ENCODE measurements around the gene INSRR. TPM values are rescaled to one million over a fixed set of nuclear protein-coding genes. Genes with fewer than 3 reads are reported as not detected.

INSRR gene
- total RNA-seq, 1 donor from 2014 or later: not detected

DNA sequence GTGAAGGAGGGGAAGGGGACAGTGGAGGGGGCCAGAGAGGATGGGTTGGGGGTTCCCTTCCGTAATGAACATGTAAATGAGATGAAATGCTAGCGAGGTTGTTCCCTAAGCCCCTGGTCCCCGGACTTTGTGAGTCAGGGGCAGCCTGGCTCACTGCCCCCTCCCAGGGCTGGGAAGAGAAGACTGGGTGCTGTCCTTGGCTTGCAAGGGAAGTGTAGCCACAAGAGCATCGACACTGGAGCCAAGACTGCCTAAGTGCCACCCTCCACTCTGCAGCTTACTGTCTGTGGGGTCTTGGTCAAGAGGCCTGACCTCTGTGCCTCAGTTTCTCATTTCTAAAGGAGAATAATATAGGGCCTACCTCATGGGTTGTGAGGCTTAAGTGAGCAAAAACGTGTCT is 35.1 kb upstream of the INSRR start:
- no peak for TF ChIP-seq CTCF (conservative IDR thresholded peaks at IDR 0.05; ENCODE audit: low read depth, low read length)
- H3K4me3 ChIP-seq (ENCODE audit: low read depth, low read length): peak overlapping the region; percentile 31
- DNase-seq (ENCODE audit: low read depth): no peak

DNA sequence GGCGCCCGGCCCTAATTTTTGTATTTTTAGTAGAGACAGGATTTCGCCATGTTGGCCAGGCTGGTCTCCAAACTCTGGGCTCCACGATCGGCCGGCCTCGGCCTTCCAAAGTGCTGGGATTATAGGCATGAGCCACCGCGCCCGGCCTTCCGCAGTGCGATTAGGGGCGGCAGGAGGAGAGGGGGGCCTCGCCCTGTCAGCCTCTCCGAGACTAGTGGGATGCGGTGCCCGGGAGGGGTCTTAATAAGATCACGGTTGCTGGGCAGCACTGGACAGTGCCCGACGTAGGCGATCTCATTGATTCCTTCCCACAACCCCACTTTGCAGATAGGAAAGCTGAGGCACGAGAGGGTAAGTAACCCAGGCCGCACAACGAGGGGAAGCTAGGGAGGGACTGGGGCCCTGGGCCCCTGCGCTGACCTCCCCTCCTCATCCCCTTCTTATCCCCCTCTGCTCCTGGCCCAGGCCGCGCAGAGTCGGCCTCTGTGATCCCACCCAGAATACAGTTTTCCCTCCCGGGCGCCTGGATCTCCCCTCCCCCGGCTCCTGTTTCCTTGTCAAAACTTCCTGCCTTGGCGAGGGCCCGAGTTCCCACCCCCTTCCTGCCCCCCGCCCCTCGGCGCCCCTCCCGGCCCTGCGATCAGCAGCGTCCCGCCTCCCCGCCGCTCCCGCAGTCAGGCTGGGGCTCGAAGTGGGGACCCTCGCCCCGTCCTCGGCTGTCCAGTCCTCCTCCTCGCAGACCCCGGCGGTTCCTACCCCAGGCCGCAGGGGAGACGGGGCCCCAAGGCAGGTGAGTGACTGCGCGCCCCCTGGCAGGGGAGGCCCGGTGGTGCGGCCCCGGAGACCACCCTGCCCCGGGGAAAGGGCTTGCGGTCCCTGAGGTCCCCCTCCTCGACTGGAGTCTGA is 34.4 kb upstream of the INSRR start, which contains the start of gene PEAR1:
Gene PEAR1, plus strand, starts transcription at position 671 of the 906 bp plus-strand sequence. CDS start 10,209 bp downstream, outside the sequence.
- TF ChIP-seq CTCF (conservative IDR thresholded peaks at IDR 0.05; ENCODE audit: low read depth, low read length): no peak
- DNase-seq (ENCODE audit: low read depth): no peak
- peak within 1 kb of the TSS; percentile 44 for H3K4me3 ChIP-seq (ENCODE audit: low read depth, low read length)

GRCh38 chr1:156892190-156893047 is 33.5 kb upstream of the INSRR start:
- H3K4me3 ChIP-seq (ENCODE audit: low read depth, low read length): peak overlapping the region; percentile 44
- TF ChIP-seq CTCF (conservative IDR thresholded peaks at IDR 0.05; ENCODE audit: low read depth, low read length): peak; percentile 84
- no peak for DNase-seq (ENCODE audit: low read depth)

GRCh38 chr1:156889802-156890580 is 31.1 kb upstream of the INSRR start:
- peak; percentile 87 for TF ChIP-seq CTCF (conservative IDR thresholded peaks at IDR 0.05; ENCODE audit: low read depth, low read length)
- DNase-seq (ENCODE audit: low read depth): no peak
- no peak overlapping the region for H3K4me3 ChIP-seq (ENCODE audit: low read depth, low read length)

- DNase-seq (ENCODE audit: low read depth): no peak
- no peak for TF ChIP-seq CTCF (conservative IDR thresholded peaks at IDR 0.05; ENCODE audit: low read depth, low read length)
- H3K4me3 ChIP-seq (ENCODE audit: low read depth, low read length): no peak overlapping the region
These were observed 28.8 kb upstream of the INSRR start for GRCh38 chr1:156887734-156888133.

GRCh38 chr1:156887317-156887716 is 28.4 kb upstream of the INSRR start:
- DNase-seq (ENCODE audit: low read depth): no peak
- H3K4me3 ChIP-seq (ENCODE audit: low read depth, low read length): no peak overlapping the region
- no peak for TF ChIP-seq CTCF (conservative IDR thresholded peaks at IDR 0.05; ENCODE audit: low read depth, low read length)

All from epithelial cell of proximal tubule (primary cell).